ENCODE measurements around the gene DBN1. TPM values are rescaled to one million over a fixed set of nuclear protein-coding genes. Genes with fewer than 3 reads are reported as not detected.

DBN1 gene
- total and polyA plus RNA-seq, 7 experiments from 2014 or later: 0.64 to 8.8 (median 2.2) TPM

GRCh38 chr5:177483042-177483441, 9.6 kb upstream of the DBN1 start:
- Histone ChIP-seq H3K27me3 (ENCODE audit: control insufficient read depth in 2 of 2, insufficient read depth in 2 of 2, low read length in 2 of 2) (no peaks in the 10 kb centered on the region), H3K9me3 (ENCODE audit: control insufficient read depth in 2 of 3, low read length in 3 of 3) (no peaks in the 10 kb centered on the region), H3K4me1 (ENCODE audit: control insufficient read depth in 2 of 2, insufficient read depth in 2 of 2, low read length in 2 of 2) (peaks cover 0 to 9% of the 10 kb centered on the region in 2 donors), H3K27ac (ENCODE audit: low read depth, low read length) (no peak overlapping the region), H3K36me3 (ENCODE audit: control insufficient read depth in 2 of 3, insufficient read depth in 3 of 3, low read length in 3 of 3) (peaks cover 0 to 8% (median 0%) of the 10 kb centered on the region in 3 experiments), H3K4me3 (ENCODE audit: low read length) (no peak overlapping the region)
- ATAC-seq (no peak), DNase-seq (no peak)
- Mint-ChIP-seq H3K27ac (peak overlapping the region in 2 of 9 donors; percentile 32 to 36), H3K27me3 (no peaks in the 10 kb centered on the region), H3K4me1 (peaks cover 11 to 21% (median 17%) of the 10 kb centered on the region in 7 donors), H3K36me3 (peaks cover 0 to 8% (median 0%) of the 10 kb centered on the region in 5 donors), H3K4me3 (no peak overlapping the region), H3K9me3 (no peaks in the 10 kb centered on the region)
- ChIA-PET POLR2A (no interaction called here), CTCF (no interaction called here)
- intact Hi-C loops (cut with micrococcal nuclease): no loop called here

- no peaks in the 10 kb centered on the region for H3K9me3 ChIP-seq (ENCODE audit: control insufficient read depth in 2 of 3, low read length in 3 of 3)
- DNase-seq (no peak), ATAC-seq (no peak)
- Mint-ChIP-seq H3K27me3 (no peaks in the 10 kb centered on the region), H3K36me3 (peaks cover 0 to 8% (median 0%) of the 10 kb centered on the region in 5 donors), H3K4me1 (peaks cover 11 to 26% (median 20%) of the 10 kb centered on the region in 7 donors), H3K4me3 (no peak overlapping the region), H3K9me3 (no peaks in the 10 kb centered on the region), H3K27ac (peak overlapping the region in 1 of 9 donors; percentile 20)
- H3K4me3 ChIP-seq (ENCODE audit: low read length): no peak overlapping the region
- H3K4me1 ChIP-seq (ENCODE audit: control insufficient read depth in 2 of 2, insufficient read depth in 2 of 2, low read length in 2 of 2): peaks cover 0 to 9% of the 10 kb centered on the region in 2 donors
- H3K27me3 ChIP-seq (ENCODE audit: control insufficient read depth in 2 of 2, insufficient read depth in 2 of 2, low read length in 2 of 2): no peaks in the 10 kb centered on the region
- no peak overlapping the region for H3K27ac ChIP-seq (ENCODE audit: low read depth, low read length)
- peaks cover 0 to 4% (median 0%) of the 10 kb centered on the region in 3 experiments for H3K36me3 ChIP-seq (ENCODE audit: control insufficient read depth in 2 of 3, insufficient read depth in 3 of 3, low read length in 3 of 3)
- intact Hi-C loops (cut with micrococcal nuclease): no loop called here
- POLR2A ChIA-PET: no interaction called here
- CTCF ChIA-PET: no interaction called here
Observed at GRCh38 chr5:177482359-177482795, 8.9 kb upstream of the DBN1 start.

GRCh38 chr5:177479774-177480173, 6.3 kb upstream of the DBN1 start:
- CTCF ChIA-PET: interaction anchor here (0.9 to 1.6 kb wide), 2 partner anchors 22 to 97 kb away, joined by 3 to 4 read pairs; no protein-coding TSS in a partner anchor
- ATAC-seq (no peak), DNase-seq (no peak)
- H3K27ac Mint-ChIP-seq: peak overlapping the region in 7 of 9 donors; percentile 23 to 95 (median 89)
- H3K4me3 Mint-ChIP-seq: peak overlapping the region in 1 of 10 donors; percentile 24
- H3K36me3 Mint-ChIP-seq: peaks cover 0 to 5% (median 0%) of the 10 kb centered on the region in 5 donors
- H3K27me3 Mint-ChIP-seq: no peaks in the 10 kb centered on the region
- H3K9me3 Mint-ChIP-seq: no peaks in the 10 kb centered on the region
- no peaks in the 10 kb centered on the region for H3K9me3 ChIP-seq (ENCODE audit: control insufficient read depth in 2 of 3, low read length in 3 of 3)
- no peak overlapping the region for H3K27ac ChIP-seq (ENCODE audit: low read depth, low read length)
- H3K36me3 ChIP-seq (ENCODE audit: control insufficient read depth in 2 of 3, insufficient read depth in 3 of 3, low read length in 3 of 3): no peaks in the 10 kb centered on the region
- peaks cover 0 to 19% of the 10 kb centered on the region in 2 donors for H3K4me1 ChIP-seq (ENCODE audit: control insufficient read depth in 2 of 2, insufficient read depth in 2 of 2, low read length in 2 of 2)
- peaks cover 21 to 39% (median 34%) of the 10 kb centered on the region in 7 donors for H3K4me1 Mint-ChIP-seq
- POLR2A ChIA-PET: interaction anchor here (0.6 to 1.7 kb wide), 4 partner anchors 9 to 76 kb away, joined by 3 to 5 read pairs (median 3); partner anchors contain the start of gene PDLIM7
- no peak overlapping the region for H3K4me3 ChIP-seq (ENCODE audit: low read length)
- no peaks in the 10 kb centered on the region for H3K27me3 ChIP-seq (ENCODE audit: control insufficient read depth in 2 of 2, insufficient read depth in 2 of 2, low read length in 2 of 2)
- intact Hi-C loops (cut with micrococcal nuclease): loop anchor here in 1 of 2 donors (1.0 to 2.0 kb wide), 2 partner anchors 18 to 25 kb away; partner anchors contain the start of gene PDLIM7

GRCh38 chr5:177478711-177479646, 5.5 kb upstream of the DBN1 start:
- Mint-ChIP-seq H3K9me3 (no peaks in the 10 kb centered on the region), H3K27ac (peak overlapping the region; percentile 82 to 95 (median 90)), H3K4me3 (peak overlapping the region in 8 of 10 donors; percentile 7 to 62 (median 32)), H3K36me3 (peaks cover 0 to 5% (median 0%) of the 10 kb centered on the region in 5 donors), H3K27me3 (peaks cover 0 to 7% (median 0%) of the 10 kb centered on the region in 5 donors), H3K4me1 (peaks cover 29 to 47% (median 42%) of the 10 kb centered on the region in 7 donors)
- Histone ChIP-seq H3K27ac (ENCODE audit: low read depth, low read length) (peak overlapping the region; percentile 41), H3K9me3 (ENCODE audit: control insufficient read depth in 2 of 3, low read length in 3 of 3) (no peaks in the 10 kb centered on the region), H3K4me3 (ENCODE audit: low read length) (no peak overlapping the region), H3K36me3 (ENCODE audit: control insufficient read depth in 2 of 3, insufficient read depth in 3 of 3, low read length in 3 of 3) (no peaks in the 10 kb centered on the region), H3K4me1 (ENCODE audit: control insufficient read depth in 2 of 2, insufficient read depth in 2 of 2, low read length in 2 of 2) (peaks cover 0 to 24% of the 10 kb centered on the region in 2 donors), H3K27me3 (ENCODE audit: control insufficient read depth in 2 of 2, insufficient read depth in 2 of 2, low read length in 2 of 2) (no peaks in the 10 kb centered on the region)
- ATAC-seq (peak; percentile 80), DNase-seq (peak in 5 of 9 donors; percentile 26 to 48 (median 33))
- POLR2A ChIA-PET: interaction anchor here (1.7 kb wide), 1 partner anchor 19 kb away, joined by 5 read pairs; the partner anchor contains the start of gene PDLIM7
- CTCF ChIA-PET: interaction anchor here (0.9 to 1.6 kb wide), 3 partner anchors 21 to 74 kb away, joined by 3 to 4 read pairs (median 4); no protein-coding TSS in a partner anchor
- intact Hi-C loops (cut with micrococcal nuclease): loop anchor here in 1 of 2 donors (1.0 to 2.0 kb wide), 2 partner anchors 18 to 24 kb away; partner anchors contain the start of gene PDLIM7

GRCh38 chr5:177477701-177478477, 4.5 kb upstream of the DBN1 start:
- intact Hi-C loops (cut with micrococcal nuclease): loop anchor here in 1 of 2 donors (2.0 kb wide), 1 partner anchor 23 kb away; no protein-coding TSS in a partner anchor
- Histone ChIP-seq H3K9me3 (ENCODE audit: control insufficient read depth in 2 of 3, low read length in 3 of 3) (no peaks in the 10 kb centered on the region), H3K27ac (ENCODE audit: low read depth, low read length) (no peak overlapping the region), H3K4me3 (ENCODE audit: low read length) (no peak overlapping the region), H3K27me3 (ENCODE audit: control insufficient read depth in 2 of 2, insufficient read depth in 2 of 2, low read length in 2 of 2) (no peaks in the 10 kb centered on the region), H3K4me1 (ENCODE audit: control insufficient read depth in 2 of 2, insufficient read depth in 2 of 2, low read length in 2 of 2) (peaks cover 0 to 24% of the 10 kb centered on the region in 2 donors), H3K36me3 (ENCODE audit: control insufficient read depth in 2 of 3, insufficient read depth in 3 of 3, low read length in 3 of 3) (no peaks in the 10 kb centered on the region)
- POLR2A ChIA-PET: interaction anchor here (1.4 to 1.7 kb wide), 2 partner anchors 20 to 22 kb away, joined by 4 to 5 read pairs; partner anchors contain the start of gene PDLIM7
- peaks cover 31 to 49% (median 44%) of the 10 kb centered on the region in 7 donors for H3K4me1 Mint-ChIP-seq
- DNase-seq: no peak
- peaks cover 0 to 5% (median 0%) of the 10 kb centered on the region in 5 donors for H3K36me3 Mint-ChIP-seq
- H3K27me3 Mint-ChIP-seq: peaks cover 0 to 9% (median 0%) of the 10 kb centered on the region in 5 donors
- CTCF ChIA-PET: interaction anchor here (0.8 to 1.6 kb wide), 4 partner anchors 22 to 73 kb away, joined by 3 to 4 read pairs (median 3); no protein-coding TSS in a partner anchor
- H3K9me3 Mint-ChIP-seq: no peaks in the 10 kb centered on the region
- ATAC-seq: no peak
- no peak overlapping the region for H3K4me3 Mint-ChIP-seq
- H3K27ac Mint-ChIP-seq: peak overlapping the region in 6 of 9 donors; percentile 19 to 93 (median 74)

Data from naive thymus-derived CD4-positive, alpha-beta T cell (primary cell).